NCI-H2029 treated with DMSO at 0.1 percent for 48 hours (cell line): ENCODE data around the gene SYP.
"Not testable (repeated sequence)": the region's sequence is repeated elsewhere in the genome, so short reads cannot be mapped to it uniquely, and the experiment has no call there.

ENCODE experiments used
- DNase-seq: peaks from one replicate; lab custom pipeline; 2025; lab: John Stamatoyannopoulos, UW

Gene SYP

DNA sequence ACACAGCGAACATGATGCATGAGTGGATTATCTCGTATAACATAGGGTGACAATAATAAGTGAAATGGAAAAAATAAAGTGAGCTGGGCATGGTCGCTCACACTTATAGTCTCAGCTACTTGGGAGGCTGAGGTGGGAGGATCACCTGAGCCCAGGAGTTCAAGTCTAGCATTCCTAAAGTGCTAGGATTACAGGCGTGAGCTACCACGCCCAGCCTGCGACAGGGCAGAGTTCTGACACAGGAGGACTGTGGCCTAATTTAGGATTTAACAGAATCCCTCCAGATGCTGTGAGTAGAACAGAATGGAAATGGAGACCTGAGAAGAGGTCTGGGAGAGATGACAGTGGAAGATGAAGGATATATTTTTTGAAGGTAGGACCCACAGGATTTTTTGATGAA lies 10.4 kb downstream of the SYP start:
- no peak for DNase-seq

DNA sequence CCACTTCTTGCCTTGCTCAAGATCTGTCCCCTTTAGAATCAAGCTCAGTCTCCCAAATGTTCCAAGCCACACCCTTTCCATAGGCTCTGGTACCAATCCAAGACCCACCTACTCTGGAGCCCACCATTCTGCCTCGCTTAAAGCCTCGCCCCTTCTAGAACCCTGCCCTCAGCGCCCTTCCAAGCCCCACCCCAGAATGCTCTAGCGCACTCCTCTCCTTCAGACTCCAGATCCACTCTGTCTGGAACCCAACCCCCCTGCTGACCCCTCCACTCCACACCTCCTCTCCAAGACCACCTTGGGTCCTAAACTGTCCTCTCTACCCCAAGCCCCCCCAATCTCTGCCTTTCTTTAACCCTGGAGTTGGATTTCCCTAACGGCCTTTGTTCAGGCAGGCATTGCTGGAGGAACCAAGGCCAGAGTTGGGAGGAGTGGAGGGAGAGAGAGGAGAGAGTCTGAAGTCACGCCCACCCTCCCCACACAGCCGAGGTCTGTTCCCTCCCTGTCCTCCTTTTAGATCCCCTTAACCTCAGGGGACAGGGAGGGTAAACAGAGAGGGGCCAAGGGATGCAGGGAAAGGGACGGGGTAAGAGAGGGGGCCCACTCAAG lies 11.4 kb downstream of the SYP start:
- no peak for DNase-seq

DNA sequence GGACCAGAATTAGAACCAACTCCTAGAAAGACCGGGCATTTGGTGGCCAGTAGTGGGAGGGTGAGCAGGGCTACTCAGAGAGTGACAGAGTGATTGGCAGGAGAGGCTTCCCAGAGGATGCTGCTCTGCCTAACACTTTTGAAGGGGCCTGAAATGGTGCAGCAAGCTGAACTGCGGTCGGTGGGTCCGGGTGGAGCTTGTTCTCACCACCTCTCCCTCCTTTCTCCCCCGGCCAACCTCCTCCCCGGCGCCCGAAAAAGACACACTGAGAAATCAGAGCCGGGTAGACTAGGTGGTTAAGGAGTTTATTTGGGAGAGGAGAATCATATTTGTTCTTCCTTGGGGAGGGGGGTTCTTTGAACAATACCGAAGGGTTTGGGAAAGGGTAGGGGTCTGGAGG lies 12.5 kb downstream of the SYP start:
- DNase-seq = no peak

DNA sequence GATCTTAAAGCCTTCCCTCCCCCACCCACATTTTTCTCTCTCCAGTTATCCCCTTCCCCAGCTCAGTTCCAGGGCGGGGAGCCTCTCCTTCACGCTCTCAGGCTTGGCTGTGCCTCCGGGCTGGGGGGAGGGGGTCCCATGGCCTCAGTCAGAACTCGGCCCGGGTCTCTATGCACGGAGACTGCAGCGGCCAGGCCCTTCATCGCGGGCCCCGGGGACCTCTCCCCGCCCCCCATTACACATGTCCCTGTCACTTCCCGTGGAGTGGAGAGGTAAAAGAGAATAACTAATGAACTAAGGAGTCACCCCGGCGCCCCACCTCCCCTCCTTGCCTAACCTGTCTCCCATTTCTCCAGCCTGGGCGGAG lies 13.0 kb downstream of the SYP start:
- DNase-seq = no peak

DNA sequence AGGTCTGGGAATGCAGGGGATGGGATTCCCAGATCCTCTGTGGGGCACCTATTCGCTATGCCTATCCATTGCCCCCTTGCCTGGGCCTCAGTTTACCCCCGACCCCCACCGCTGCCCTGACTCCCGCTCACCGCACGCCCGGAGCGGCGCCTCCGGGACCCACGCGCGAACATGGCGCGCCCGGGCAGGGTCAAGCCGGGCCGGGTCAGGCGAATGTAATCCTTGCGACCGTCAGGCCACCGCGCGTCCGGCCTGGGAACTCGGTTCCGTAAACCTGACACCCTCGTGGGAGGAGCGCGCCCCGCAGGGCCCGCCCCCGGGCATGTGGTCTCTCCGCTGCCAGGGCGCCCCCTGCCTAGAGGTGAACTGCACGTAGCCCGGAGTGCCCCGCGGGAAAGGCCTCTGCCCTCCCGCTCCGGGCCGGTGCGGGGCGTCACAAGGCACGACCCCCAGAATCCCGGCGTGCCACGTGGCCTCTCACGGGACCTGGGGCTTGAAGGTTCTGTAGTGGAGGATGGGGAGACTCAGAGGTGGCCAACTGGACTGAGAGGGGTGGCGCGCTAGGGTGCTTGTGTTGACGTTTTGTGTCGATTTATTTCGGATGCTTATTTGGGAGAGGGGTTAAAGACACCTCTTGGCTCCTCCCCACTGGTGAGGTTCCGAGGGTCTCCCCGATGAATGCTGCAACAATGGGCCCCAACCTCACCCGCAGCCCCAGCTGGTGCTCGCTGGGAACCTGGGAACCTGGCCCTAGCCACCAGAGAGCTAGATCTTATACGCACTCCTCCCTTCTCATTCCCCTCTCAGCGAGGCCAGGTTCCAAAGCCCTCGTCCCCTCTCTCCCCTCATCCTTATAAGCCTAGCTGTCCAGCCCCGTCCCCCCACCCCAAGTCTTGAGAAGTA lies 13.6 kb downstream of the SYP start, which contains the start of gene PRICKLE3:
TSS of gene PRICKLE3 (minus strand) at position 249 of the 903 bp plus-strand sequence. CDS start at position 173, 76 bp downstream.
- DNase-seq = peak; percentile 6

DNA sequence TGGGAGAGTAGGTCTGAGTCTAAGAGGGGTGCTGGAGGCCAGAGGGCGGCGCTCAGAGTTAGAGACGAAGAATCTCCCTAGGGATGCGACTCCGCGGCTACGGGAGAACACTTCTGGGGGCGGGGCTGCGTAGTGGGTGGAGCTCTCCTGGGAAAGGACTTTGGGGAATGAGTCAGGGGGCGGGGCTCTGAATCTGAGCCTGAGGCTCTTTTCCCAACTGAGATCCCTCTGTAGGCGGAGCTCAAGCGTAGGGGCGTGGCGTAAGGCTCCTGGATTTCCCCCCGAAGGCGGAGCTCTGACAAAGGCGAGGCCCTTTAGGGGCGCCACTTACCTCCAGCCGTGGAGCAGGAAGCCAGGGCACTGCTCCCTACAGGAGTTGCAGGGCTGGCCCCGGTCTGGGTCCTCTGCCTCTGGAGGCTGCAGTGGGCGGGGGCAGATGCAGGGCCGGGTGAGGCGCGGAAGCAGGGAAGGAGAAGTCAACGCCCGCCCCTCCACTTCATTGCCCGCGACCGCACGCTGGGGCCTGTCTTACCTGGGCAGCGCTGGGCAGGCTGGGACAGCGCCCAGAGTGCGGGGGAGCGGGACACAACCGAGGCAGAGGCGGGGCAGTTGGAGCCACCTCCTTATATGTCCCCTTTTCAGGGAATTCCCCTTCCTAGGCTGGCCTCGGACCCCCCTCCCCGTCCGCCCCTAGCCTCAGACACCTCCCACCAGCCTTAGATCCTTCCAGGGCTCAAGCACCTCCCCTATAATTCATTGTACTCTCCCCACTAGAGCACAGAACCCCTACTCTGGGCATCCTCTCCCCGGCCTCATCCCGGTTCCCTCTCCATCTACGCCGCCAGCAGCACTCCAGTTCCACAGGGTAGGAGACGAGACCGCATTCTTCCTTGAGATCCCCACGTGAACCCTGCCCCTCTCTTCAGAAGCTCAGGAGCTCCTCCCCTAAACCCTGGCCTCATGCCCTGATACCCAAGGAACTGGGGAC lies 15.4 kb downstream of the SYP start:
- DNase-seq = peak; percentile 77

DNA sequence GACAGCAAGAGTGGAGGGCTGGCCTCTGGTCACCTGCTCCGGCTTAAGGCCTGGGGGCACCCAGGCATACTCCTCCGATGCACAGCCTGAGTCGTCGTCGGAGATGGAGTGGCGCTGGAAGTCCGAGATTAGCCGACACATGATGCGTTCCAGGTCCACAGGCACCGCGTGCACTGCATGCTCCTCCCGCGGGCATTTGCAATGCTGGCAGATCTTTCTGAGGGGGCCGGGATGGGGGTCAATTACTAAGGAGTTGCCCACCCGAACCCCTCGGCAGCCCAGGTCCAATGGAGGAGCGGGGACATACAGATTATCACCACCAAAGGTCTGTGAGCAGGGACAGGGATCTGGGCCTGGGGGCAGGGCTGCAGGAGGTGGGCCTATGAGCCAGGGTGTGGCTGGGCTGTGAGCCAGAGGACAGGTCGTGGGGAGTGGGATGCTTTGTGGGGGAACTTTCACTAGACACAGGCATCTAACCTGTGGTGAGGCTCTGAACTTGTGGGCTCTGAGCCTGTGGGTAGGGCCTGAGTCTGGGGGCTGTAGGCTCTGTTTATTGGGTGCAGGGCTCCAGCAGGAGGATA lies 16.2 kb downstream of the SYP start:
- DNase-seq = no peak

DNA sequence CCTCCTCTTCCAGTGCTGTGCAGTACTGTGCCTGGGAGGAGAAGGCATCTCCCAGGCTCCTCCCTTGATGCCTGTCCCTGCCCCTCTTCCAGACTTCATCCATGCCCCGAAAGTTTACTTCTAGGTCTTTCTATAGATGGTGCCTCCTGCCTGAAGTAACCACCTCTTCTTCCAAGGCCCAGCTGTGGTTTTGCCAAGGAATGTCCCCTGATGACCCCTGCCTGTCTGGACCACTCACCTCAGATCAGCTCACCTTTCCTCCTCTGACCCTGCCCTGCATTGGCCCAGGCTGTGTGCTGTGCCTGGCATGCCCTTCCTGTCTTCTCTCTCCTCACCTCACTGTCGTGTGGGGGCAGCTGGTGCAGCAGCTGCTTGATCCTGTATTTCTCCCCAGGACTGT lies 20.6 kb downstream of the SYP start:
- no peak for DNase-seq

DNA sequence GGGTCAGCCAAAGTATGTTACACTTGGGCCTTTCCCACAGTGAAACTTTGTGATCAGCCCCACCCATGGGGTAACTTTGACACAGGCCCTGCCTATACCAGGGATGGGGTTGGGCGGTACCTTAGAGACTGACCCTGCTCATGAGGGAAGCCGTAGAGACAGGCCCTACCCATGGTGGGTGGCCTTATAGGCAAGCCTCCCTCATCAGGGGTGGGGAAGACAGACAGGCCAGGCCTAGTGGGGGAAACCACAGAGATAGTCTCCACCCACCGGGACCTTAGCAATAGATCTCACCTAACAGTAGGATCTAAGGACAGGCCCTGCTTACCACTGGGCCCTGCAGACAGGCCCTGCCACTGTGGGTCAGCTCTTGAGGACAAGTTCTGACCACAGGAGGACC lies 21.5 kb downstream of the SYP start:
- DNase-seq = no peak

DNA sequence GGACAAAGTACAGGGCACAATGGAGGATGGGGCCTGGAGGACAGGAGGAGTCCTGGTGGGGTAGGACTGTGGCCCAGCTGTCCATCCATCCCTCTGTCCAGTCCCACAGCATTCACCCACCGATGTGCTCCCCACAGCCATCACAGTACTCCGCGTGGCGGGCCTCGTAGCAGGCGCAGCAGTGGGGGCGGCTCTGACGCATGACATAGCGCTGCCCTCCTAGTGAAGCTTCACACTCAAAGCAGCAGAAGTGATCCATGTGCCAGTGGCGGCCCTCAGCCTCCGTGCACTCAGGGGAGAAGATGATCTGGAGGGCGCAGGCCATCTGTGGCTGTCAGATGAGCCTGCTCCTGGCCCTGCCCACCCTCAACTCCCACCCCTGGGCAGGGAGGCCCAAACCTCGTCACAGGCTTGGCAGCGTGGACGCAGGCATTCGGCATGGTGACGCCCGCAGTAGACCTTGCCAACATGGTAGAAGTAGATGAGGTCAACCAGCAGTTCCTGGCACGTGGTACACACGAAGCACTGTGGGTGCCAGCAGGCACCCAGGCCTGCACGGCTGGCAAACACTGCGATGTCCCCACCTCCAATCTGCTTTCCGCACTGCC lies 22.0 kb downstream of the SYP start:
- no peak for DNase-seq

DNA sequence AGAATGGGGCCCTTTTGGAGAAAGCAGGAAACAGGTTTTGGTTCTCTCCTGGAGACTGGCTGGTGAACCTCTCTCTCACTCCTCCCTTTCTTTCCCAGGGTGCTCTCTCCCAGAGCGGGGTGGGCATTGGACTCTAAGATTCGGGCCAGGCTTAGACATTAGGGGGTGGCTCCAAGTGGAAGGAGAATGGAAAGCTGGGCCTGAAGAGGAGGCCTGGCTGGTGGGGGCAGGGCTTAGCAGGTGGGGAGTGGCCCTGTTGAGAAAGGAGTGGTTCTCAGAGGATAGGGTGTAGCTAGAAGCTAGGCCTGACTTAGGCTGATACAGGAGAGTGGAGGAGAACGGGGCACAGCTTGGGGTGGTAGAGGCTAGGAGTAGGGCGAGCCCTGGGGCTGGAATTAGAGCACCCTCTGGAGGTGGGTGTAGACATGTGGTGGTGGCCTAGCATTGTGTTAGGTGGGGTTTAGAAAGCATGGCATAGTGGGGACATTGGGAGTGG lies 22.6 kb downstream of the SYP start:
- no peak for DNase-seq

DNA sequence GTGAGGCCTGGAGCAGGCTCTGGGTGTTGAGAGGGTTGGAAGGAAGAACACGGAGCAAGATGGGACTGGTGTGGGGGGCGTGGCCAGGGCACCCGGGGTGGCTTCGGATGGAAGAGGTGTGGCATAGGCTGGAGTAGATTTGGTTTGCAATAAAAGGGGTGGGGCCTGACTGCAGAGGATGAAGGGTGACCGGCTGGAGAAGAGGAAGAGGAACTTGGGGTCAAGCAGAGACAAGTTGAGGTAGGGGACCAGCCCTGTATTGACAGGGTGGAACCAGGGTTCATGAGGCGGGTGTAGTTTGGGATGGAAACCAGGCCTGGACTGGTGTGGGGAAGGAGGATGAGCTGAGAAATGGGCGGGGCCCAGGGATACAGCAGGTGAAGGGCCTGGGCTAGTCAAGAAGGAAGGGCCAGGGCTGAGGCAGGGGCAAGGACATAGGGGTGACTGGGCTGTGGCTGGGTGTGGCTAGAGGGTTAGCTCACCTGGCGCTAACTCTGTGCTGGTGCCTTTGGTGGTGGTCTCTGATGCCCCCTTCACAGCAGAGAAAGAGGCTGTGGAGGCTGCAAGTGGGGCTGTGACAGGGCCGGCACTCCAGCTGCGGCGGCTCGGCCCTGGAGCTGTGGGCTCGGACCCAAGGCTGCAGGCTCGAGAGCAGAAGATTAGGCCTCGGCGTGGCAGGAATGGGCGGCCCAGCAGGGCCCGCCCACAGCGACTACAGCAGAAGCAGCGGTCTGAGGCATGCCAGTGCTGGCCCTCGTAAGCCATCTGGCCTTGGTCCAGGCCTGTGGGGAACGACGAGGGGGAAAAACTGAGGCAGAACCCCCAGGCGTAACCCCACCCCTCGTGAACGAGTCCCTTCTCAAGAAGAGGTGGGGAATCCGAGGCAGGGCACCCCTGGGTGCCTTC lies 23.3 kb downstream of the SYP start:
- DNase-seq = no peak

DNA sequence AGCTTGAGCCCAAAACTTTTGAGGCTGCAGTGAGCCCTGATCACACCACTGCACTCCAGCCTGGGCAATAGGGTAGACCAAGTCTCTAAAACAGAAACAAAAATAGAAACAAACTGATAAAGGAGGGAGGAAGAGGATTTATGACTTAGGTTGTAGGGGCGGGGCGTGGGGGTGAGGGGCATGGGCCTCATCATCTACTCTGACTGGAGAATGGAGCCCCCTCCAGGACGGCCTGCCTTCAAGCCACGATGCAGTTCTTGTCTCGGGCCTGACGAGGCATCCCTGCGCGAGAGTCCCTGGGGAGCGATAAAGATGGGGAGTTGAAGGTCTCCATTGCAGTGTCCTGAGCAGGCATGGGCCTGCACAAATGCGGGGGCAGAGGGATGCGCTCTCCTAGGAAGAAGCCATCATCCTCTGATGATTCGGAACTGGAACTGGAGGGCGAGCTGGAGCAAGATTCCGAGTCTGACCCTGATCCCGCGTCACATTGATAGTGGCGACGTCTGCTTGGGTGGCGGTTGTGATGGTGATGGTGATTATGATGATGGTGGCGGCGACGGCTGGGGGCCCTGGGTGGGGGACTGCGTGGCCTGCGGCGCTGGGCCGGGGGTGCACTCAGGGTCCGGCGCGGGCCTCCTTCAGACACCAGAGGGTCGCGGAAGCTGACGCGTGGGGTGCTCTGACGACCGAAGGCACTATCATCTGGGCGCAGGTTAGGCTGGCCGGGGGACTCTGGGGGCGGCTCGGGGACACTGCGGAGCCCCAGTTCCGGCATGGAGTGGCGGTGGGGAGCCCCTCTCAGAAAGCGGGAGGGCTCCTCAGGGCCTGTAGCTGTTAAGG lies 24.3 kb downstream of the SYP start:
- DNase-seq = no peak

DNA sequence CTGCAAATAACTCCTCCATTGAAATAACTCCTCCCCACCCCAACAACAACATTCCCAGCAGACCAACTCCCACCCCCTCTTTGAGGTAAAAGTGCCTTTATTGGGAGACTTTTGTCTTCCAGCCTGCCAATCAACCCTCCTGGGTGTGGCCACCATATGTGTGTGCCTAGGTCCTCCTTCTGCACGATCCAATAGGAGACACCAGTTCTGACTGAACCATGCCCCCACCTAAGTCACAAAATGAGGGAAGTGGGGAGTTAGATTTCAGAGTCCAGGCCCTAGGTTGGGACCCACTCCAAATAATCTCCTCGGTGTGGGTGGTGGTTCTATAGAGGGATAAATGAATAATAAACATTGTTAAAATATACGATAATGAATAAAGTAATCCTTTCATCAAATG lies 25.3 kb downstream of the SYP start:
- DNase-seq = no peak

DNA sequence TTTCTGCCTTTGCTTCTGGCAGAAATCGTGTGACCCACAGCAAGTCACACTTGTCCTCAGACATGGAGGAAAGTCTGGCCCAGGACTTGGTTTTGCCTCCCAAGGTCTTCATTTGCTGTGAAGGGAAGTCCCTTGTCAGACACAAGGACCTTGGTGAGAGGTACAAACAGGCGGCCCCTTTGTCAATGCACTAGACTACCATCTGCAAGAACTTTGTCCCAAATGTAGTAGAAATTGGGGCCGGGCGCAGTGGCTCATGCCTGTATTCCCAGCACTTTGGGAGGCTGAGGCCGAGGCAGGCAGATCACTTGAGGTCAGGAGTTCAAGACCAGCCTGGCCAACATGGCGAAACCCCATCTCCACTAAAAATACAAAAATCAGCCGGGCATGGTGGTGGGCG lies 26.4 kb downstream of the SYP start:
- DNase-seq = not testable (repeated sequence)

DNA sequence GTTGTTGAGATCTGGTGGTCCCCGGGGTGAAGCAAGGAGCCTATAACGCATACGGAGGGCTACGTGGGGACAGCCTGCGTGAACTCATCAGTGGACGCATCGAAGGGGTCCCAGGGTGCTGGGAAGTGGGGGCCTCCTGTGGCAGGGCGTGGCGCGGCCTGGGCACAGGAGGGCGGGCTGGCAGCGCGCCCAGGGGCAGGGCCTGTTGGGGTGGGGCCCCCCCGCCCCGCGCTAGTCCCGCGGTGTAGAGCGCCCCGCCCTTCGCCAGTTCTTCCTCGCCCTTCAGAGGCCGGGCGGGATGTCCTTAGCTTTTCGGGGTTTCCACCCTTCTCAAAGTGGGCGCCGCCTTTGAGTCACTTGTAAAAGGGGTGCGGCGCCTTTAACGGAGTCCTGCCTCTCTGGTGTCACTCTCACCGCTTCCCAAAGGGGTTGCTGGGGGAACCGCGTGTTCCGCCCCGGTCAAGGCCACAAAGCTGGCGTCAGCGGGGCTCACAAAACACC lies 27.7 kb downstream of the SYP start:
- peak; percentile 1 for DNase-seq

DNA sequence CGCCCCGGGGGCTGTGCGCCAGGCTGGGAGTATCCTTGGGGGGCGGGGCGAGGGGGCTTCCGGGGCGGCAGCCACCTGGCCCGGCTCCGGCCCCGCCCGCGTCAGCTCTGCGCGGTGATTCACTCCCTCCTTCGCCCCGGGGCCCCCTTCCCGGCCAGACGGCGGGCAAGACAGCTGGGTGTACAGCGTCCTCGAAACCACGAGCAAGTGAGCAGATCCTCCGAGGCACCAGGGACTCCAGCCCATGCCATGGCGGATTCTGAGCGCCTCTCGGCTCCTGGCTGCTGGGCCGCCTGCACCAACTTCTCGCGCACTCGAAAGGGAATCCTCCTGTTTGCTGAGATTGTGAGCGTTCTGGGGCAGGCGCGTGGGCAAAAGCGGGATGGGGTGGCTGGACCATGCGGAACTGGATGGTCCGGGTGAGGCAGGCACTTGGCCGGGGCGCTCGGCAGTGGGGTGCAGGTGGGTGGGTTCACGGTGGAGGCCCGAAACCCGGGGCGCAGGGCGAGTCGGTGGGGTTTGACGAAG lies 28.2 kb downstream of the SYP start, which contains the start of gene PLP2:
TSS of gene PLP2 (plus strand) at position 147 of the 528 bp plus-strand sequence. CDS start at position 250, 103 bp downstream.
- DNase-seq = no peak

DNA sequence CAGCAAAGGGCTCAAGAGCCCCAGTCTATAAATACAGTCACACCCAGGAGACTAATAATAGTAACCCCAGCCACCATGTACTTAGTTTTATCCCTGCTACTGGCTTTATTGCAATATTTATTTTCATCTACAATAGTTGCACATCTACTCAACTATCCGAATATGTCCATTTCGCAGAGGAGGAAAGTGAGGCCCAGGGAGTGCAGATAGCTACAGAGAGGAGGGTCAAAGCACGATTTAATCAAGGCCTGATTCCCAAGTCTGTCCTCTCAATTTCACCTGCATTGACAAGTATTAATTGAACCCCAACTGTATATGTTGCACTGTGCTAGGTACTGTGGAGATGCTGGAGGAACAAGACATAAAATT lies 32.3 kb downstream of the SYP start:
- no peak for DNase-seq
